HEK293 (cell line): Measurements from ENCODE around the gene PLS1.

Source experiments
- CTCF ChIA-PET: fragments of 350-600 bp; formaldehyde crosslinking; extraction: SDS; loops from one replicate; lab custom pipeline; 2021; ENCODE audit warnings: antibody characterized with exemption; lab: Yijun Ruan, JAX
- POLR2A ChIA-PET: fragments of 300-600 bp; formaldehyde crosslinking; extraction: SDS; loops from one replicate; lab custom pipeline; 2020; ENCODE audit warnings: antibody characterized with exemption, inconsistent platforms; lab: Yijun Ruan, JAX
- H3K27ac ChIP-seq: fragments of 200-500 bp; sonication (Bioruptor generic); 2 replicates; pipeline ENCODE4 v1.5.1; 2014; ENCODE audit warnings: low read depth, low read length, control low read depth, inconsistent platforms; ENCODE audit errors: extremely low read depth
- H3K36me3 ChIP-seq, 2 experiments: fragments of 200-500 bp in 1 of 2; sonication (Bioruptor generic) in 1 of 2; 1 replicate in 1 of 2; 2 replicates in 1 of 2; pipeline ENCODE4 v1.5.1; 2014 to 2017; ENCODE audit warnings: inconsistent platforms in 2 of 2, low read length in 2 of 2; ENCODE audit not compliant: control insufficient read depth in 2 of 2, insufficient read depth in 1 of 2
- H3K4me1 ChIP-seq: fragments of 200-500 bp; sonication (Bioruptor generic); 2 replicates; pipeline ENCODE4 v1.5.1; 2014; ENCODE audit warnings: mild to moderate bottlenecking, low read length, inconsistent platforms; ENCODE audit not compliant: control insufficient read depth, insufficient read depth
- H3K4me3 ChIP-seq: 2 replicates; pipeline ENCODE4 v1.5.1; 2011; ENCODE audit warnings: low read depth, mild to moderate bottlenecking, control low read depth, low read length, moderate library complexity
- H3K9me3 ChIP-seq: fragments of 200-500 bp; sonication (Bioruptor generic); 2 replicates; pipeline ENCODE4 v1.5.1; 2014; ENCODE audit warnings: low read depth, low read length, inconsistent platforms; ENCODE audit not compliant: control insufficient read depth, insufficient read depth
- SP3 ChIP-seq: fragments of 450-650 bp; formaldehyde crosslinking; IDR thresholded peaks from 2 replicates; pipeline ENCODE4 v1.5.1; 2016; ENCODE audit warnings: missing biosample characterization, missing genetic modification characterization
- TCF7L2 ChIP-seq: IDR thresholded peaks from 2 replicates; pipeline ENCODE4 v1.6.1; 2011; ENCODE audit warnings: low read depth, mild to moderate bottlenecking, inconsistent platforms, low read length, moderate library complexity, borderline replicate concordance
- ZBTB48 ChIP-seq: fragments of 450-650 bp; formaldehyde crosslinking; IDR thresholded peaks from 2 replicates; pipeline ENCODE4 v1.5.1; 2016; ENCODE audit warnings: missing biosample characterization, missing genetic modification characterization
- ZBTB7A ChIP-seq: fragments of 450-650 bp; formaldehyde crosslinking; IDR thresholded peaks from 2 replicates; pipeline ENCODE4 v1.5.1; 2016; ENCODE audit warnings: low read depth, missing biosample characterization, missing genetic modification characterization
- ZBTB8A ChIP-seq: fragments of 450-650 bp; formaldehyde crosslinking; IDR thresholded peaks from 2 replicates; pipeline ENCODE4 v1.5.1; 2016; ENCODE audit warnings: missing biosample characterization, missing genetic modification characterization
- ZEB2 ChIP-seq: fragments of 450-650 bp; formaldehyde crosslinking; IDR thresholded peaks from 2 replicates; pipeline ENCODE4 v1.5.1; 2016; ENCODE audit warnings: missing biosample characterization, missing genetic modification characterization
- ZNF10 ChIP-seq: fragments of 450-650 bp; formaldehyde crosslinking; IDR thresholded peaks from 2 replicates; pipeline ENCODE4 v1.5.1; 2017; ENCODE audit warnings: missing biosample characterization, missing genetic modification characterization
- ZNF114 ChIP-seq: fragments of 450-650 bp; formaldehyde crosslinking; IDR thresholded peaks from 2 replicates; pipeline ENCODE4 v1.5.0; 2017; ENCODE audit warnings: missing biosample characterization, missing genetic modification characterization
- ZNF121 ChIP-seq: fragments of 450-650 bp; formaldehyde crosslinking; IDR thresholded peaks from 2 replicates; pipeline ENCODE4 v1.5.1; 2016; ENCODE audit warnings: missing biosample characterization, missing genetic modification characterization
- ZNF133 ChIP-seq: fragments of 450-650 bp; formaldehyde crosslinking; IDR thresholded peaks from 2 replicates; pipeline ENCODE4 v1.5.1; 2016; ENCODE audit warnings: missing biosample characterization, missing genetic modification characterization
- ZNF155 ChIP-seq: fragments of 450-650 bp; formaldehyde crosslinking; IDR thresholded peaks from 2 replicates; pipeline ENCODE4 v1.5.1; 2016; ENCODE audit warnings: missing biosample characterization, missing genetic modification characterization
- ZNF202 ChIP-seq: fragments of 450-650 bp; formaldehyde crosslinking; IDR thresholded peaks from 2 replicates; pipeline ENCODE4 v1.5.1; 2016; ENCODE audit warnings: missing biosample characterization, missing genetic modification characterization, borderline replicate concordance
- ZNF394 ChIP-seq: fragments of 450-650 bp; formaldehyde crosslinking; IDR thresholded peaks from 2 replicates; pipeline ENCODE4 v1.5.1; 2016; ENCODE audit warnings: missing biosample characterization, missing genetic modification characterization, mild to moderate bottlenecking, moderate library complexity, borderline replicate concordance
- ZNF423 ChIP-seq: fragments of 450-650 bp; formaldehyde crosslinking; IDR thresholded peaks from 2 replicates; pipeline ENCODE4 v1.5.1; 2016; ENCODE audit warnings: missing biosample characterization, missing genetic modification characterization
- ZNF555 ChIP-seq: fragments of 450-650 bp; formaldehyde crosslinking; conservative IDR thresholded peaks from 2 replicates; pipeline ENCODE4 v1.5.1; 2017; ENCODE audit warnings: missing biosample characterization, mild to moderate bottlenecking, missing genetic modification characterization, inconsistent platforms
- ZNF654 ChIP-seq: fragments of 450-650 bp; formaldehyde crosslinking; IDR thresholded peaks from 2 replicates; pipeline ENCODE4 v1.5.1; 2016; ENCODE audit warnings: low read depth, missing biosample characterization, missing genetic modification characterization
- ZSCAN16 ChIP-seq: fragments of 450-650 bp; formaldehyde crosslinking; IDR thresholded peaks from 2 replicates; pipeline ENCODE4 v1.5.1; 2016; ENCODE audit warnings: missing biosample characterization, missing genetic modification characterization
- TF ChIP-seq, protein P1 (sequence below): fragments of 450-650 bp; formaldehyde crosslinking; IDR thresholded peaks from 2 replicates; pipeline ENCODE4 v1.5.1; 2017; ENCODE audit warnings: missing biosample characterization, missing genetic modification characterization
- TF ChIP-seq, protein P2 (sequence below): fragments of 450-650 bp; formaldehyde crosslinking; IDR thresholded peaks from 2 replicates; pipeline ENCODE4 v1.5.1; 2017; ENCODE audit warnings: missing biosample characterization, missing genetic modification characterization
- TF ChIP-seq, protein P3 (sequence below): fragments of 450-650 bp; formaldehyde crosslinking; IDR thresholded peaks from 2 replicates; pipeline ENCODE4 v1.5.1; 2017; ENCODE audit warnings: missing biosample characterization, mild to moderate bottlenecking, missing genetic modification characterization, moderate library complexity
- TF ChIP-seq, protein P4 (sequence below): fragments of 450-650 bp; formaldehyde crosslinking; IDR thresholded peaks from 2 replicates; pipeline ENCODE4 v1.5.1; 2016; ENCODE audit warnings: missing biosample characterization, missing genetic modification characterization
- TF ChIP-seq, protein P5 (sequence below): fragments of 450-650 bp; formaldehyde crosslinking; IDR thresholded peaks from 2 replicates; pipeline ENCODE4 v1.5.1; 2016; ENCODE audit warnings: missing biosample characterization, missing genetic modification characterization
- TF ChIP-seq, protein P6 (sequence below): fragments of 450-650 bp; IDR thresholded peaks from 2 replicates; pipeline ENCODE4 v1.5.1; 2018; ENCODE audit warnings: missing biosample characterization, missing genetic modification characterization

The PLS1 gene

DNA sequence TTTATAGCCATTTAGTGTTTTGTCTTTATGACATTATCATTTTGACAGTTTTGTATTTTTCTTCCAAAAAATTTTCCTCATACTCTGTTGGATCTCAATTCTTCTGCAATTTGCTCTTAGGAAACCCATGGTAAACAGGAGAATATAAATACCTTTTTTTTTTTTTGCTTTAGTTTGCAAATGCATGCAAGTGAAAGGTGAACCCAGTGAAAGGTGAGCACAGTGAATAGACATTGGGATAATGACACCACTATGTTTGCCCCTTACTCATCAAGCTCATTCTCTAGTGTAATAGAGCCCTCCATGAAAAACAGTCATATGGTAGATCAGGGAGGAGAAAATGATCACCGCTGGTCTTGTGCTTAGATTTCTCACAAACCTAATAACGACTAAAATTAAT, 68.6 kb downstream of the PLS1 start:
- CTCF ChIA-PET: no interaction called here
- Histone ChIP-seq H3K27ac (no peak overlapping the region), H3K4me1 (no peaks in the 10 kb centered on the region), H3K4me3 (no peak overlapping the region), H3K36me3 (peaks cover 0 to 2% of the 10 kb centered on the region in 2 experiments; a peak in 1 of 3 replicates), H3K9me3 (no peaks in the 10 kb centered on the region)
- TF ChIP-seq ZBTB48 (tag by site-specific recombination) (no peak), SP3 (tag by site-specific recombination) (no peak), ZNF133 (no peak), ZBTB7A (no peak), ZNF121 (no peak)
- TF ChIP-seq, protein P1, sequence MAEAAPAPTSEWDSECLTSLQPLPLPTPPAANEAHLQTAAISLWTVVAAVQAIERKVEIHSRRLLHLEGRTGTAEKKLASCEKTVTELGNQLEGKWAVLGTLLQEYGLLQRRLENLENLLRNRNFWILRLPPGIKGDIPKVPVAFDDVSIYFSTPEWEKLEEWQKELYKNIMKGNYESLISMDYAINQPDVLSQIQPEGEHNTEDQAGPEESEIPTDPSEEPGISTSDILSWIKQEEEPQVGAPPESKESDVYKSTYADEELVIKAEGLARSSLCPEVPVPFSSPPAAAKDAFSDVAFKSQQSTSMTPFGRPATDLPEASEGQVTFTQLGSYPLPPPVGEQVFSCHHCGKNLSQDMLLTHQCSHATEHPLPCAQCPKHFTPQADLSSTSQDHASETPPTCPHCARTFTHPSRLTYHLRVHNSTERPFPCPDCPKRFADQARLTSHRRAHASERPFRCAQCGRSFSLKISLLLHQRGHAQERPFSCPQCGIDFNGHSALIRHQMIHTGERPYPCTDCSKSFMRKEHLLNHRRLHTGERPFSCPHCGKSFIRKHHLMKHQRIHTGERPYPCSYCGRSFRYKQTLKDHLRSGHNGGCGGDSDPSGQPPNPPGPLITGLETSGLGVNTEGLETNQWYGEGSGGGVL (tag by site-specific recombination): no peak
- POLR2A ChIA-PET: no interaction called here

DNA sequence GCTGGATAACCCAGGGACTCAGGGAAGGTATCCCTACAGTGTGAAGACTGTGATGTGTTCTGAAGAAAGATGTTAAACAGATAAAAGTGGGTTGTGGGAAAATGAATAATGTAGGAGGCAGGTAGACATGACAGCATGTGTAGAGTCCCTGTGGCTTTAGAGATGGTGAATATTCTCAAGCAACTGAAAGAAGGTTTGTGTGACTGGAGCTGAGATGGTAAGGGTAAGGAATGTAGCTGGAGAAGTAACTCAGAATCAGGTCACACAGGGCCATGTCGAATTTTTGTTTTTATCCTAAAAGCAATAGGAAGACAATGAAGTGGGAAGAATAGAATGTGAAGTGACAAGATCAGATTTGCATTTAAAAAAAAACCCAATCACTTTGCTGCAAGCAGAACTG, 73.9 kb downstream of the PLS1 start:
- TF ChIP-seq SP3 (tag by site-specific recombination) (no peak), ZNF423 (tag by site-specific recombination) (no peak), TCF7L2 (no peak), ZEB2 (tag by site-specific recombination) (no peak), ZNF202 (tag by site-specific recombination) (no peak), ZNF114 (tag by site-specific recombination) (no peak), ZNF10 (tag by site-specific recombination) (no peak), ZNF394 (tag by site-specific recombination) (no peak), ZBTB8A (no peak), ZSCAN16 (no peak), ZNF155 (tag by site-specific recombination) (no peak), ZNF654 (tag by site-specific recombination) (no peak), ZNF555 (tag by site-specific recombination) (no peak)
- TF ChIP-seq, protein P2, sequence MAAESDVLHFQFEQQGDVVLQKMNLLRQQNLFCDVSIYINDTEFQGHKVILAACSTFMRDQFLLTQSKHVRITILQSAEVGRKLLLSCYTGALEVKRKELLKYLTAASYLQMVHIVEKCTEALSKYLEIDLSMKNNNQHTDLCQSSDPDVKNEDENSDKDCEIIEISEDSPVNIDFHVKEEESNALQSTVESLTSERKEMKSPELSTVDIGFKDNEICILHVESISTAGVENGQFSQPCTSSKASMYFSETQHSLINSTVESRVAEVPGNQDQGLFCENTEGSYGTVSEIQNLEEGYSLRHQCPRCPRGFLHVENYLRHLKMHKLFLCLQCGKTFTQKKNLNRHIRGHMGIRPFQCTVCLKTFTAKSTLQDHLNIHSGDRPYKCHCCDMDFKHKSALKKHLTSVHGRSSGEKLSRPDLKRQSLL (tag by site-specific recombination): no peak
- TF ChIP-seq, protein P3, sequence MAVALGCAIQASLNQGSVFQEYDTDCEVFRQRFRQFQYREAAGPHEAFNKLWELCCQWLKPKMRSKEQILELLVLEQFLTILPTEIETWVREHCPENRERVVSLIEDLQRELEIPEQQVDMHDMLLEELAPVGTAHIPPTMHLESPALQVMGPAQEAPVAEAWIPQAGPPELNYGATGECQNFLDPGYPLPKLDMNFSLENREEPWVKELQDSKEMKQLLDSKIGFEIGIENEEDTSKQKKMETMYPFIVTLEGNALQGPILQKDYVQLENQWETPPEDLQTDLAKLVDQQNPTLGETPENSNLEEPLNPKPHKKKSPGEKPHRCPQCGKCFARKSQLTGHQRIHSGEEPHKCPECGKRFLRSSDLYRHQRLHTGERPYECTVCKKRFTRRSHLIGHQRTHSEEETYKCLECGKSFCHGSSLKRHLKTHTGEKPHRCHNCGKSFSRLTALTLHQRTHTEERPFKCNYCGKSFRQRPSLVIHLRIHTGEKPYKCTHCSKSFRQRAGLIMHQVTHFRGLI: no peak
- TF ChIP-seq, protein P4, sequence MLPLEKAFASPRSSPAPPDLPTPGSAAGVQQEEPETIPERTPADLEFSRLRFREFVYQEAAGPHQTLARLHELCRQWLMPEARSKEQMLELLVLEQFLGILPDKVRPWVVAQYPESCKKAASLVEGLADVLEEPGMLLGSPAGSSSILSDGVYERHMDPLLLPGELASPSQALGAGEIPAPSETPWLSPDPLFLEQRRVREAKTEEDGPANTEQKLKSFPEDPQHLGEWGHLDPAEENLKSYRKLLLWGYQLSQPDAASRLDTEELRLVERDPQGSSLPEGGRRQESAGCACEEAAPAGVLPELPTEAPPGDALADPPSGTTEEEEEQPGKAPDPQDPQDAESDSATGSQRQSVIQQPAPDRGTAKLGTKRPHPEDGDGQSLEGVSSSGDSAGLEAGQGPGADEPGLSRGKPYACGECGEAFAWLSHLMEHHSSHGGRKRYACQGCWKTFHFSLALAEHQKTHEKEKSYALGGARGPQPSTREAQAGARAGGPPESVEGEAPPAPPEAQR (tag by site-specific recombination): no peak
- TF ChIP-seq, protein P5, sequence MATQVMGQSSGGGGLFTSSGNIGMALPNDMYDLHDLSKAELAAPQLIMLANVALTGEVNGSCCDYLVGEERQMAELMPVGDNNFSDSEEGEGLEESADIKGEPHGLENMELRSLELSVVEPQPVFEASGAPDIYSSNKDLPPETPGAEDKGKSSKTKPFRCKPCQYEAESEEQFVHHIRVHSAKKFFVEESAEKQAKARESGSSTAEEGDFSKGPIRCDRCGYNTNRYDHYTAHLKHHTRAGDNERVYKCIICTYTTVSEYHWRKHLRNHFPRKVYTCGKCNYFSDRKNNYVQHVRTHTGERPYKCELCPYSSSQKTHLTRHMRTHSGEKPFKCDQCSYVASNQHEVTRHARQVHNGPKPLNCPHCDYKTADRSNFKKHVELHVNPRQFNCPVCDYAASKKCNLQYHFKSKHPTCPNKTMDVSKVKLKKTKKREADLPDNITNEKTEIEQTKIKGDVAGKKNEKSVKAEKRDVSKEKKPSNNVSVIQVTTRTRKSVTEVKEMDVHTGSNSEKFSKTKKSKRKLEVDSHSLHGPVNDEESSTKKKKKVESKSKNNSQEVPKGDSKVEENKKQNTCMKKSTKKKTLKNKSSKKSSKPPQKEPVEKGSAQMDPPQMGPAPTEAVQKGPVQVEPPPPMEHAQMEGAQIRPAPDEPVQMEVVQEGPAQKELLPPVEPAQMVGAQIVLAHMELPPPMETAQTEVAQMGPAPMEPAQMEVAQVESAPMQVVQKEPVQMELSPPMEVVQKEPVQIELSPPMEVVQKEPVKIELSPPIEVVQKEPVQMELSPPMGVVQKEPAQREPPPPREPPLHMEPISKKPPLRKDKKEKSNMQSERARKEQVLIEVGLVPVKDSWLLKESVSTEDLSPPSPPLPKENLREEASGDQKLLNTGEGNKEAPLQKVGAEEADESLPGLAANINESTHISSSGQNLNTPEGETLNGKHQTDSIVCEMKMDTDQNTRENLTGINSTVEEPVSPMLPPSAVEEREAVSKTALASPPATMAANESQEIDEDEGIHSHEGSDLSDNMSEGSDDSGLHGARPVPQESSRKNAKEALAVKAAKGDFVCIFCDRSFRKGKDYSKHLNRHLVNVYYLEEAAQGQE (tag by site-specific recombination): no peak
- TF ChIP-seq, protein P6, sequence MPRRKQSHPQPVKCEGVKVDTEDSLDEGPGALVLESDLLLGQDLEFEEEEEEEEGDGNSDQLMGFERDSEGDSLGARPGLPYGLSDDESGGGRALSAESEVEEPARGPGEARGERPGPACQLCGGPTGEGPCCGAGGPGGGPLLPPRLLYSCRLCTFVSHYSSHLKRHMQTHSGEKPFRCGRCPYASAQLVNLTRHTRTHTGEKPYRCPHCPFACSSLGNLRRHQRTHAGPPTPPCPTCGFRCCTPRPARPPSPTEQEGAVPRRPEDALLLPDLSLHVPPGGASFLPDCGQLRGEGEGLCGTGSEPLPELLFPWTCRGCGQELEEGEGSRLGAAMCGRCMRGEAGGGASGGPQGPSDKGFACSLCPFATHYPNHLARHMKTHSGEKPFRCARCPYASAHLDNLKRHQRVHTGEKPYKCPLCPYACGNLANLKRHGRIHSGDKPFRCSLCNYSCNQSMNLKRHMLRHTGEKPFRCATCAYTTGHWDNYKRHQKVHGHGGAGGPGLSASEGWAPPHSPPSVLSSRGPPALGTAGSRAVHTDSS (tag by site-specific recombination): no peak
- TF ChIP-seq, all 188 proteins: peak for 0
- ChIA-PET CTCF (no interaction called here), POLR2A (no interaction called here)
- peaks cover 0 to 12% of the 10 kb centered on the region in 2 experiments; a peak in 1 of 3 replicates for H3K36me3 ChIP-seq
- H3K4me3 ChIP-seq: no peak overlapping the region
- no peaks in the 10 kb centered on the region for H3K9me3 ChIP-seq
- no peaks in the 10 kb centered on the region for H3K4me1 ChIP-seq
- no peak overlapping the region for H3K27ac ChIP-seq
